Measurements from ENCODE around the gene TPSD1.
"Not testable (repeated sequence)": the region's sequence is repeated elsewhere in the genome, so short reads cannot be mapped to it uniquely, and the experiment has no call there.

The TPSD1 gene

DNA sequence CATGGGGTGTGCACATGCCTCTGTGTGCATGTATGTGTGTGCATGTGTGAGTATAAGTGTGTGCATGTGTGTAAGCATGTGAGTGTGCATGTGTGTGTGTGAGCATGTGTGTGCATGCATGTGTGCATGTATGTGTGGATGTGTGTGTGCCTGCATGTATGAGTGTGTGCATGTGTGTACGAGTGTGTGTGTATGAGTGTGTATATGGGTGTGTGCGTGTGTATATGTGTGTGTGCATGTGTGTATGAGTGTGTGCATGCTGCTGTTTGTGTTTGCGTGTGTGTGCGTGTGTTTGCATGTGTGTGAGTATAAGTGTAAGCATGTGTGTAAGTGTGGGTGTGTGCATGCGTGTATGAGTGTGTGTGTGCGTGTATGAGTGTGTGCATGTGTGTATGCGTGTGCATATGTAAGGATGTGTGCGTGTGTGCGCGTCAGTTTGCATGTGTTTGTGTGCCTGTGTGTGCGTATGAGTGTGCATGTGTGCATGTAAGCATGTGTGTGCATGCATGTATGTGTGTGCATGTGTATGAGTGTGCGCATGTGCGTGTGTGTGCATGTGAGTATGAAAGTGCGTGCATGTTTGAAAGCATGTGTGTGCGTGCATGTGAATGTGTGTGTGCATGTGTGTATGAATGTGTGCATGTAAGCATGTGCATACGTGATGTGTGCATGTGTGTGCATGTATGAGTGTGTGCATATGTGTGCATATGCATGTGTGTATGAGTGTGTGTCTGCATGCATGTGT lies 8.6 kb downstream of the TPSD1 start:
- no peak for DNase-seq

DNA sequence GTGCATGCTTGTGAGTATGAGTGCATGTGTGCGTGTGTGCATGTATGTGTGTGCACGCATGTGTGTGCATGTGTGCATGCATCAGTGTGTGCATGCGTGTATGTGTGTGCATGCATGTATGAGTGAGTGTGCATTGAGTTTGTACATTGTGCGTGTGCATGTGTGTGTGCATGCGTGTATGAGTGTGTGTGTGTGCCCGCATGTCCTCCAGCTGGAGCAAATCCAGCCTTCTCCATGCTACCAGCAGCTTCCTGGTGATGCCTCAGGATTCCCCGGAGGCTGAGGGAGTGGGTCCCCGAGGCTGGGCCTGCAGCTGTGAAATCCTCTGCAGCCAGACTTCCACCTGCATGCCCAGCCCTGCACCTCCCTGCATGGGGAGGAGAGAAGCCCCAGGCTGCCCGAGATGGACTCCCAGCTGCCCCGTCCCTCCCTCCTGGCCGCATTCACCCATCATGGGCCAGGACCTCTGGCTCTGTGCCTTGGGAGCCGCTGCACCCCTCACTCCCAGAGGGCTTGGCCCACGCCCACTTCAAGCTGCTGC lies 9.3 kb downstream of the TPSD1 start:
- DNase-seq = no peak

- no peak for DNase-seq
Observed at GRCh38 chr16:1265826-1266225, 10.0 kb downstream of the TPSD1 start.

GRCh38 chr16:1269418-1269817 lies 13.5 kb downstream of the TPSD1 start:
- not testable (repeated sequence) for DNase-seq

GRCh38 chr16:1271380-1271723 lies 15.5 kb downstream of the TPSD1 start:
- no peak for DNase-seq

DNA sequence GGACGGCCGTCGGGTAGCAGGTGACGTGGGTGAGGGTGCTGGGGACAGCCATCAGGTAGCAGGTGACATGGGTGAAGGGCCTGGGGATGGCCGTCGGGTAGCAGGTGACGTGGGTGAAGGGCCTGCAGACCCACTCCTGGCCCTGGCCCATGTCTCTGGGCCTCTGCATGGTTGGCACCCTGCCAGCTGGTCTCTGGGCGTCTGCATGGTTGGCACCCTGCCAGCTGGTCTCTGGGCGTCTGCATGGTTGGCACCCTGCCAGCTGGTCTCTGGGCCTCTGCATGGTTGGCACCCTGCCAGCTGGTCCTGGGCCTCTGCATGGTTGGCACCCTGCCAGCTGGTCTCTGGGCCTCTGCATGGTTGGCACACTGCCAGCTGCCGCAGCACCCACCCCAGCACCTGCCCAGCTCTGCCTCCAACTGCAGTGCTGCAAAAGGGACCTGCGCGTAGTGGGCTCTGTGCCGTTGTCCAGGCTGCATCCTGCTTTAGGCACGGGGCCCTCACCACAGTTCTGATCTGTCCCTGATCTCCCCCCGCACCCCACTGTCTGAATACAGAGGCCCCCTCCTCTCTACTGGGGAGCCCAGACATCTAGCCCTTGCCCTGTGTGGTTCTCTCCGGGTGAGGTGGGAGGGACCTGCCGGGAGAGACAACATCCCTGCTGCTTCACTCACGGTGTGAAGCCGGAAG lies 16.0 kb downstream of the TPSD1 start:
- peak; percentile 34 to 89 for DNase-seq

DNA sequence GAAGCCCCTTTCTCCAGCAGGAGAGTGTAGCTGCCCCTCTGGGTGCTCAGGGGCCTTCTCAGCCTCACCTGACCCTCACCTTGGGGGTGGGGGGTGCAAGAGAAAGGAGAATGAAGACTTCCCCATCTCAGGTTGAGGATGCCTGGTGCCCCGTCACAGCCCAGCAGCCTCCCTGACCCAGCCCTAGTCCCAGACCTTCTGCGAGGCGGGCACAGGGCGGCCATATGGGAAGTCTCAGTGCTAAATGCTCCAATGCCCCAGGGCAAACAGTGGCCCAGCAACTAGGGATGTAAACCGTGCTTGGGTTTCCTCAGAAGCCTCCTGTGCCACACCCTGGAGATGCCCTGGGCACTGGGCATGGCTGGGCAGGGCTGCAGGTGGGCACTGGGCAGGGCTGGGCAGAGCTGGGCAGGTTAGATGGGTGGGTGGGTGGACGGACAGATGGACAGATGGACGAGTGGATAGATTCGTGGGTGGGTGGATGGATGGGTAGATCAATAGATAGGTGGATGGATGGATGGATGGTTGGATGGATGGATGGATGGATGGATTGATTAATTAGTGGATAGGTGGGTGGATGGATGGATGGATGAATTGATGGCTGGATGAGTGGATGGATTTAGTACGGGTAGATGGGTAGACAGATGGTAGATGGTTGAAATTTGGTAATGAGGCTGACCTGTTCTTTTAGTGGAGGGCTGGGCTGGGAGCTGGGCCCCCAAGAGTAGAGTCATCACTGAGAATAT lies 16.8 kb downstream of the TPSD1 start:
- no peak for DNase-seq

DNA sequence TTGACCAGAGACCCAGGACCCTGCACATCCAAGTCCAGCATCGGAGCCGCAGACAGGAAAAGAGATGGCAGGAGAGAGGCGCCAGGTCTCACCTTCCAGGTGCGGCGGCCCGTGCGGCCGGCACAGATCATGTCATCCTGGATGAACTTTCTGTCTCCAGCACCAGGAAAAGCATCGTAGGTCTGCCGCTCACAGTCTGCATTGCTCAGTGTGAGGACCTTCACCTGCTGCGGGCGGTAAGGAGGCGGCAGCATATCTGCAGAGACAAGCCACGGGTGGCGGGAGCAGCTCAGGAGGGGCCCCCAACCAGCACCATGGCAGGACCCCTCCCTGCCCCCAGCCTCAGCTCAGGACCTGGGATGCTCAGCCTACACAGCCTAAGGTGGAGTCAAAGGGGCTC lies 17.9 kb downstream of the TPSD1 start:
- DNase-seq = no peak

GRCh38 chr16:1274767-1275166 lies 18.9 kb downstream of the TPSD1 start:
- DNase-seq = no peak

GRCh38 chr16:1275791-1276579 lies 20.1 kb downstream of the TPSD1 start:
- no peak for DNase-seq

GRCh38 chr16:1276580-1276878 lies 20.7 kb downstream of the TPSD1 start:
- DNase-seq = no peak

DNA sequence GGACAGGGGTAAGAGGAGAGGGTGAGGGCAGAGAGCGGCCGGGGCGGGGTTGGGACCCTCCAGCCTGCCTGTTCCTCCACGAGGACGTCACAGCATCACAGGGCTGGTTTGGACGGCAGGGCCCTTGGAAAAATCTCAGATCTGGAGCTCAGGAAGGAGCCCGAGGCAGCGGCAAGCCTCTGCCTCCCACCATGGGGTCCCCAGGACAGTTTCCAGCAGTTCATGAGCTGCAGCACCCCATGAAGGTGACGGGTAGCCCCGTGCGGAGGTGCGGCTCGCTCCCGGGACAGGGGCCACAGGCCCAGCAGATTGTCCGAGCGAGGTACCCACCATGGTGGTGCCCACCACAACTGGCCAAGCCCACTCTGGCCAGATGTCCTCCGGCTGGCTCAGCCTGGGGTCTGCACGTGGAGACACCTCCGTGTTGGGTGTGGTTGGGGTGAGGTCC lies 21.3 kb downstream of the TPSD1 start:
- DNase-seq = no peak

DNA sequence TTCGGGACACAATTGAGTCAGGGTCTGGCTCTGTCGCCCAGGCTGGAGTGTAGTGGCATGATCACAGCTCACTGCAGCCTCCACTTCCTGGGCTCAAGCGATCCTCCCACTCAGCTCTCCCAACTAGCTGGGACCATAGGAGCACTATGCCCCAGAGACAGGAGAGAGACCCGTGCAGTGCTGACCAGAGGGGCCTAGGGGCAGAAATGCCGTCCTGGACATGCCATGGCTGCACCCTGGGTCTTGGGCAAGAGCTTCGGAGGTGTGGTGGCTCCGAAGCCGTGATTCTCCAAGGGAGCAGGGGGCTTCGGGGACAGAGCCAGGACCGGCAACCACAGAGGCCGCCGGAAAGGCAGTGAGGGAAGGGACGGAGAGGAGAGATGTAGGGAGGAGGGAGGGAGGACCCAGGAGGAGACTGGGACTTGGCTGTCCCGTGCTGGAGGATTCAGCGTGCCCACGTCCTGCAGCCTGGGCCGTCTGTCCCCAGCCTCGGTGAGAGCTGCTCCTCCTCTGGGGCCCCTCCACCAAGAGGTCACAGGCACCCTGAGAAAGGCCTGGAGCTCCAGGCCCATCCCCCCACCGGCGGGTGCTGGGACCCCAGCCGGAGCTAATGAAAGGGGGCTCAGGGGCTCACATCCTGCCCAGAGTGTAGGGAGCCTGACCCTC lies 21.9 kb downstream of the TPSD1 start:
- DNase-seq = no peak

GRCh38 chr16:1278477-1278876 lies 22.6 kb downstream of the TPSD1 start:
- DNase-seq = no peak

DNA sequence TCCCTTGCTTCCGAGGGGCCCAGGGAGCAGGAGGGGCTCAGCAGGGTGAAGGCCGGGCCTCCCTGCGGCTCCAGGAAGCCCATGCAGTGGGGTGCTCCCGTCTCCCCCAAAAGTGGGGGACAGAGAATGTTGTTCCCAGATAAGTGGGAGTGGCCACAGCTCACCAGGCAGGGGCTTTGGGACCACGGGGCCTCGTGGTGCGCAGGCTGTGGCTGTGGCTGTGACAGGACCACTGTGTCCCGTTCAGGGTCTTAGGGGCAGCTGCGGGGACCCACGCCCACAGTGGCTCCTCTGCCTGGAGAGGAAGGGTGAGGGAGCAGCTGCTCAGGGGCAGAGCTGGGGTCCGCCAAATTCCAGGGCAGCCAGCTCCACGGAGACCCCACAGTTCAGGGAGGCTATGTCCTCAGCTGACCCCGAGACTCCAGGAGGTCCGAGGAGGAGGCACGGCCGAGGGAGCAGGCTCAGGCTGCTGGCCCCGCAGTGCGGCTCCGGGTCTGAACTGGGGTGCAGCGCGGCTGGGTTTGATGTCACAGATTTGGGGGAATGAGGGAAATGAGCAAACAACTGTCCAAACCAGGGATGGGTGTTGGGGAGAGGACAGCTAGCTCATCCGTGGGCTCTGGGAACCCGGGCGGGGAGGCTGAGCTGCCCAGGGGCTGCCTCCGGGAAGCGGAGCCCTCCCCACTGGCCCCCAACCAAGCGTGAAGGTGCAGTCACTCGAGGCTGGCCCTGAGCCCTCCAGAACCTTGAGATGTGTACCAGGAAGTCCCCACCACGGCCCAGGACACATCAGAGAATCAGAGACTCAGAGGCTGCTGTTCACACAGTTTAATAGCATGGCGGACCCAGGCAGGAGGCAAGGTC lies 23.4 kb downstream of the TPSD1 start:
- DNase-seq = no peak

GRCh38 chr16:1279945-1280589 lies 24.2 kb downstream of the TPSD1 start:
- DNase-seq = no peak

DNA sequence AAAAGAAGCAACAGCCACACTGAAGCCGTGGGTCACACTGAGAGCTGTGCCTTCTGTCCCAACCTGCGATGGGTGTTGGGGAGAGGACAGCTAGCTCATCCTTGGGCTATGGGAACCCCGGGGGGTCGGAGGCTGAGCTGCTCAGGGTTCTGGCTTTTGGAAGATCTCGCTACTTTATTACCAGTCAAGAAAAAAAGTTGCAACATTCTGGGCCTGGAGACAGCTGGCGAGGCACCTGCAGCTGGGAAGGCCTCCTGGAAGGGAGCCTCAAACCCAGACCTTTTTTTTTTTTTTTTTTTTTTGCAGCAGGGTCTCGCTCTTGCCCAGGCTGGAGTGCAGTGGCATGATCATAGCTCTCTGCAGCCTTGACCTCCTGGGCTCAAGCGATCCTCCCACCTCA lies 24.9 kb downstream of the TPSD1 start:
- DNase-seq = no peak

DNA sequence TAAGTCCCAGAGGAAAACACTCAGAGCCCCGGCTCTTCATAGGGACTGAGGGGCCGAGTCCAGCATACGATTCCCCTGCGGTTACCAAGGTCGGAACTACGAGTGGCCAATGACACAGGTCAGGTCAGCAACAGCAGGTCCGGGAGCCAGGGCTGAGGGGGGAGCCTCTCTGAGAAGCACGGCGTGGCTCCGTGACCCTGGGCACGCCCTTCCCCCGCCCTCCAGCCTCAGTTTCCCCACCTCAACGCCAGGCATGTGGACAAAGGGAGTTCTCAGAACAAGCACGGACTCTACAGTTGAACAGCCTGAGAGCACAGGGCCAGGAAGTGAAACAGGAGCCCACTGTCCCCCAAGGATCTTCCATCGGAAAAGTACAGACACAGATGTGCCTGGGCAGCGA lies 25.6 kb downstream of the TPSD1 start:
- no peak for DNase-seq

DNA sequence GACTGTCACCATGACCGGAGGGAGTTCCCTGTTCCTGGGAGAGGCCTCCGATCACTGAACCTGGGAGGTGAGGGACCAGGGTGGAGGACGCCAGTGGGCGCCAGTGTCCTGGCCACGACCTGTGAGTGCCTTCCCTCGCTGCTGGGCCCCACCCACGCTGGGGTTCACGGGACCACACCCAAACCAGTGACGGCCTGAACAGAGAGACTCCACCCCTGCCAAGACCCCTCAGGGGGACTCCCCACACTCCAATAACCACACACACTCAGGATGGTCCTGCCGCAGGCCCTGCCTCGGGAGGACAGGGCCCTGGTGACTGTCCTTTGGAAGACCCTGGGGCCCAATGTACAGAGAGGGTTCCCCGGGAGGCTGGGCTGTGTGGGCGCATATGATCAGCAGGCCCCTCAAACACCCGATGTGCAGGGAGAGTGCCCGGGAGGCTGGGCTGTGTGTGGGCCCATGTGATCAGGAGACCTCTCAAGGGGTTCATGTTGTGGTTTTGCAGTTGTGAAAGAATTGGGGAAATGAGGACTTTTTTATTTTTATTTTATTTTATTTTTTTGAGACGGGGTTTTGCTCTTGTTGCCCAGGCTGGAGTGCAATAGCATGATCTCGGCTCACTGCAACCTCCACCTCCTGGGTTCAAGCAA lies 26.6 kb downstream of the TPSD1 start:
- no peak for DNase-seq

- no peak for DNase-seq
Observed at GRCh38 chr16:1283296-1283695, 27.4 kb downstream of the TPSD1 start.
